ENCODE results near the gene MYO7A. TPM values are rescaled to one million over a fixed set of nuclear protein-coding genes. Genes with fewer than 3 reads are reported as not detected.

Gene MYO7A
- total RNA-seq, 3 donors from 2014 or later (not counting 1 experiment from before 2014, with no cell fraction given): 0.20 to 1.1 (median 0.68) TPM

DNA sequence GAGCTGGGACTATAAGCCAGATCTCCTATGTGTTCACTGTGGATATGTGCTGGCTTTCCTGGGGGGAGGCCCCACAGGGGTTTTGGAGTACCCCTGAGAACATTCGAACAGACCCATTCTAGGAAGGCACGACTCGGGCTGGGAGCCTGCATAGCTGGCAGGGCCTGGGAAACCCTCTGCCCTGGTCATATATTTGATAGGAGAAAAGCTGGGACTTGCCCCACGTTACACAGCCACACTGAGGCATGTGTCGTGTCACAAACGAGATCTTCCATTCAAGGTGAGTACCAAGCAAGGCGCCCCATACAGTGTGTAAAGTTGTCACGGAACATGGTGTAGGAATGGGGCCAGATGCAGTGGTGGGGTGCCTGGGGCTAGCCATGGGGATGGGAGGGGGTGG lies 11.2 kb downstream of the MYO7A start:
- Histone ChIP-seq H3K4me1 (ENCODE audit: control insufficient read depth, insufficient read depth, low read length) (peaks cover 16% of the 10 kb centered on the region), H3K27ac (ENCODE audit: low read length) (no peak overlapping the region), H3K27me3 (ENCODE audit: control insufficient read depth, insufficient read depth, low read length) (peaks cover 11% of the 10 kb centered on the region), H3K9me3 (ENCODE audit: control insufficient read depth, insufficient read depth, low read length) (no peaks in the 10 kb centered on the region), H3K36me3 (ENCODE audit: control insufficient read depth, insufficient read depth, low read length) (no peaks in the 10 kb centered on the region), H3K4me3 (ENCODE audit: low read length) (no peak overlapping the region)
- no peaks in the 10 kb centered on the region for H3K36me3 Mint-ChIP-seq
- H3K4me1 Mint-ChIP-seq: peaks cover 22 to 23% of the 10 kb centered on the region in 2 donors
- TF ChIP-seq, protein P1, sequence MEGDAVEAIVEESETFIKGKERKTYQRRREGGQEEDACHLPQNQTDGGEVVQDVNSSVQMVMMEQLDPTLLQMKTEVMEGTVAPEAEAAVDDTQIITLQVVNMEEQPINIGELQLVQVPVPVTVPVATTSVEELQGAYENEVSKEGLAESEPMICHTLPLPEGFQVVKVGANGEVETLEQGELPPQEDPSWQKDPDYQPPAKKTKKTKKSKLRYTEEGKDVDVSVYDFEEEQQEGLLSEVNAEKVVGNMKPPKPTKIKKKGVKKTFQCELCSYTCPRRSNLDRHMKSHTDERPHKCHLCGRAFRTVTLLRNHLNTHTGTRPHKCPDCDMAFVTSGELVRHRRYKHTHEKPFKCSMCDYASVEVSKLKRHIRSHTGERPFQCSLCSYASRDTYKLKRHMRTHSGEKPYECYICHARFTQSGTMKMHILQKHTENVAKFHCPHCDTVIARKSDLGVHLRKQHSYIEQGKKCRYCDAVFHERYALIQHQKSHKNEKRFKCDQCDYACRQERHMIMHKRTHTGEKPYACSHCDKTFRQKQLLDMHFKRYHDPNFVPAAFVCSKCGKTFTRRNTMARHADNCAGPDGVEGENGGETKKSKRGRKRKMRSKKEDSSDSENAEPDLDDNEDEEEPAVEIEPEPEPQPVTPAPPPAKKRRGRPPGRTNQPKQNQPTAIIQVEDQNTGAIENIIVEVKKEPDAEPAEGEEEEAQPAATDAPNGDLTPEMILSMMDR (IDR thresholded peaks at IDR 0.05): no peak
- intact Hi-C loops (cut with micrococcal nuclease): no loop called here
- H3K27ac Mint-ChIP-seq: no peak overlapping the region
- H3K4me3 Mint-ChIP-seq: no peak overlapping the region
- ATAC-seq (no peak), DNase-seq (no peak)
- no peaks in the 10 kb centered on the region for H3K9me3 Mint-ChIP-seq
- WGBS (ENCODE audit: insufficient coverage): 97% methylated on average over 8 of the region's 8 CpGs
- peaks cover 53 to 74% of the 10 kb centered on the region in 2 donors for H3K27me3 Mint-ChIP-seq (ENCODE audit: low read depth in 2 of 2)

DNA sequence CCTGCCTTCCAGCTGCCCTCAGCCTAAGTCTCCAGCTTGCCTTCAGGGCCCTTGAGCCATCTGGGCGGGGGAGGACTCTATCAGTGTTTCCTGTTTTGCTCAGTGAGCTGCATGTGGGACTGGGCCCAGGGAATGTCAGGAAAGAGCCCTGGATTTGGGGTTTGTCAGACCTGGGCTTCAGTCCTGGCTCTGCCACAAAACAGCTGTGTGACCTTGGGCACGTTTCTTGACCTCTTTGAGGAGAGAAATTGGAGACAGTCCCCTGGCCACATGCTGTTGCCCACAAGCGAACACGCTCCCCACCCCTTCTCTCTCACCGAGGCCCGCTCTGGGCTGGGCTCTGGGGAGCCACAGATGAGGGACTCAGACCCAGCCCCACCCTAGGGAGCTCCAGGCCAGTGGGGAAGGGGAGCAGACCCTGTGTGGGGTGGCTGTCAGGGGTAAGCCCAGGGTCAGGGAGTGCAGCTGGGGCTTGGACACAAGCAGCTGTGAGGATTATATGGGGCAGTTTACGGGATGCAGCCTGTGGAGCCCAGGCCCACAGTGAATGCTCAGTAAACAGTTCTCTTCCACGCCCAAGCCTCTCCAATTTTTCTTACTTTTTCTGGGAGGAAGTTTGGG lies 12.3 kb downstream of the MYO7A start:
- no peak overlapping the region for H3K4me3 ChIP-seq (ENCODE audit: low read length)
- TF ChIP-seq, protein P1 (IDR thresholded peaks at IDR 0.05): no peak
- H3K36me3 ChIP-seq (ENCODE audit: control insufficient read depth, insufficient read depth, low read length): no peaks in the 10 kb centered on the region
- no peaks in the 10 kb centered on the region for H3K36me3 Mint-ChIP-seq
- no peaks in the 10 kb centered on the region for H3K9me3 ChIP-seq (ENCODE audit: control insufficient read depth, insufficient read depth, low read length)
- no peak for DNase-seq
- H3K27me3 ChIP-seq (ENCODE audit: control insufficient read depth, insufficient read depth, low read length): peaks cover 11% of the 10 kb centered on the region
- H3K27me3 Mint-ChIP-seq (ENCODE audit: low read depth in 2 of 2): peaks cover 53 to 74% of the 10 kb centered on the region in 2 donors
- peaks cover 16% of the 10 kb centered on the region for H3K4me1 ChIP-seq (ENCODE audit: control insufficient read depth, insufficient read depth, low read length)
- H3K27ac ChIP-seq (ENCODE audit: low read length): no peak overlapping the region
- intact Hi-C loops (cut with micrococcal nuclease): no loop called here
- peaks cover 22 to 23% of the 10 kb centered on the region in 2 donors for H3K4me1 Mint-ChIP-seq
- ATAC-seq: no peak
- WGBS (ENCODE audit: insufficient coverage): 68% methylated on average over 7 of the region's 8 CpGs
- no peak overlapping the region for H3K4me3 Mint-ChIP-seq
- H3K9me3 Mint-ChIP-seq: no peaks in the 10 kb centered on the region
- no peak overlapping the region for H3K27ac Mint-ChIP-seq

- Mint-ChIP-seq H3K27ac (no peak overlapping the region), H3K27me3 (ENCODE audit: low read depth in 2 of 2) (peaks cover 56 to 68% of the 10 kb centered on the region in 2 donors), H3K4me3 (no peak overlapping the region), H3K4me1 (peaks cover 22 to 23% of the 10 kb centered on the region in 2 donors), H3K9me3 (no peaks in the 10 kb centered on the region), H3K36me3 (no peaks in the 10 kb centered on the region)
- 97% methylated on average over 2 of the region's 4 CpGs for WGBS (ENCODE audit: insufficient coverage)
- no peaks in the 10 kb centered on the region for H3K36me3 ChIP-seq (ENCODE audit: control insufficient read depth, insufficient read depth, low read length)
- H3K27me3 ChIP-seq (ENCODE audit: control insufficient read depth, insufficient read depth, low read length): peaks cover 11% of the 10 kb centered on the region
- no peak overlapping the region for H3K4me3 ChIP-seq (ENCODE audit: low read length)
- ATAC-seq (no peak), DNase-seq (no peak)
- no peaks in the 10 kb centered on the region for H3K9me3 ChIP-seq (ENCODE audit: control insufficient read depth, insufficient read depth, low read length)
- no peak overlapping the region for H3K27ac ChIP-seq (ENCODE audit: low read length)
- intact Hi-C loops (cut with micrococcal nuclease): no loop called here
- H3K4me1 ChIP-seq (ENCODE audit: control insufficient read depth, insufficient read depth, low read length): peaks cover 16% of the 10 kb centered on the region
- TF ChIP-seq, protein P1 (IDR thresholded peaks at IDR 0.05): no peak
These were observed 13.0 kb downstream of the MYO7A start for GRCh38 chr11:77141034-77141433.

GRCh38 chr11:77141475-77141874 lies 13.4 kb downstream of the MYO7A start:
- peaks cover 9% of the 10 kb centered on the region for H3K27me3 ChIP-seq (ENCODE audit: control insufficient read depth, insufficient read depth, low read length)
- intact Hi-C loops (cut with micrococcal nuclease): no loop called here
- H3K27ac ChIP-seq (ENCODE audit: low read length): no peak overlapping the region
- no peaks in the 10 kb centered on the region for H3K36me3 ChIP-seq (ENCODE audit: control insufficient read depth, insufficient read depth, low read length)
- Mint-ChIP-seq H3K27me3 (ENCODE audit: low read depth in 2 of 2) (peaks cover 54 to 63% of the 10 kb centered on the region in 2 donors), H3K9me3 (no peaks in the 10 kb centered on the region), H3K27ac (peak overlapping the region in 1 of 2 donors; percentile 73), H3K36me3 (no peaks in the 10 kb centered on the region), H3K4me1 (peaks cover 22 to 23% of the 10 kb centered on the region in 2 donors), H3K4me3 (no peak overlapping the region)
- H3K9me3 ChIP-seq (ENCODE audit: control insufficient read depth, insufficient read depth, low read length): no peaks in the 10 kb centered on the region
- TF ChIP-seq, protein P1 (IDR thresholded peaks at IDR 0.05): no peak
- DNase-seq (no peak), ATAC-seq (no peak)
- peaks cover 16% of the 10 kb centered on the region for H3K4me1 ChIP-seq (ENCODE audit: control insufficient read depth, insufficient read depth, low read length)
- no peak overlapping the region for H3K4me3 ChIP-seq (ENCODE audit: low read length)
- 98% methylated on average over 4 of the region's 4 CpGs for WGBS (ENCODE audit: insufficient coverage)
